GM18951 (cell line): ENCODE results near the gene CAMSAP3.

Experiments
- POLR2A ChIP-seq: IDR thresholded peaks from 4 replicates; pipeline ENCODE4 v1.6.1; 2011; ENCODE audit warnings: mild to moderate bottlenecking; ENCODE audit not compliant: insufficient read length, insufficient read depth; ENCODE audit errors: extremely low read depth
- in situ Hi-C: fragments of 300-500 bp; cut with MboI; formaldehyde crosslinking; loops from one replicate; pipeline ENCODE4 v1.12.0; 2022; ENCODE audit warnings: low sequenced_read_pairs, mixed read lengths, inconsistent platforms; ENCODE audit not compliant: unreplicated experiment

The CAMSAP3 gene

GRCh38 chr19:7611541-7612279 is 16.0 kb downstream of the CAMSAP3 start:
- no peak for TF ChIP-seq POLR2A
- in situ Hi-C loops: no loop called here

- no peak for TF ChIP-seq POLR2A
- in situ Hi-C loops: no loop called here
Measured at GRCh38 chr19:7612282-7613274, 16.9 kb downstream of the CAMSAP3 start.

DNA sequence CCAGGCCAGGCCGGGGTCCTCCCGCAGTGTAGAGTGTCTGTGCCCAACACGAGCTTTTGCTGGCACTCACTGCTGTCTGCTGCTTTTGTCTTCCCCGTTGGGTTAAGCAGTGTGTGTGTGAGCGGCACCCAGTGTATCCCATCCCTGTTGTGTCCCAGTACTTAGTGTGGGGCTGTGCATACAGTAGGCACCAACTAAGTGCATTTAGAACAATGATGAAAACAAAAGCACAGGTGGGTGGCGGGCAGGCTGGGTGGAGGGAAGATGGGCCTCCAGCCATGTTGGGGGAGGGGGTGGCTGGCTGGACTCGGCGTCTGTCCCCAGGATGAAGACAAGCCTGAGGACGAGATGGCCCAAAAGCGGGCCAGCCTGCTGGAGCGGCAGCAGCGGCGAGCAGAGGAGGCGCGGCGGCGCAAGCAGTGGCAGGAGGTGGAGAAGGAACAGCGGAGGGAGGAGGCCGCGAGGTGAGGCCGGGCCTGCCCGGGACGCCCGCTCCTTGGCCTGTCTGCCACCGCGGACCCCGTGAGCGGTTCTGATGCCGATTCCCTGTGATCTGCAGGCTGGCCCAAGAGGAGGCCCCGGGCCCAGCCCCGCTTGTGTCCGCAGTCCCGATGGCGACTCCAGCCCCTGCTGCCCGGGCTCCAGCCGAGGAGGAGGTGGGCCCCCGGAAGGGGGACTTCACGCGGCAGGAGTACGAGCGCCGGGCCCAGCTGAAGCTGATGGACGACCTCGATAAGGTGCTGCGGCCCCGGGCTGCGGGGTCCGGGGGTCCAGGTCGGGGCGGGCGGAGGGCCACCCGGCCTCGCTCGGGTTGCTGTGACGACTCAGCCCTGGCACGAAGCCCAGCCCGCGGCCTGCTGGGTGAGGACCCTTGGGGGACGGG is 19.4 kb downstream of the CAMSAP3 start:
- TF ChIP-seq POLR2A: no peak

DNA sequence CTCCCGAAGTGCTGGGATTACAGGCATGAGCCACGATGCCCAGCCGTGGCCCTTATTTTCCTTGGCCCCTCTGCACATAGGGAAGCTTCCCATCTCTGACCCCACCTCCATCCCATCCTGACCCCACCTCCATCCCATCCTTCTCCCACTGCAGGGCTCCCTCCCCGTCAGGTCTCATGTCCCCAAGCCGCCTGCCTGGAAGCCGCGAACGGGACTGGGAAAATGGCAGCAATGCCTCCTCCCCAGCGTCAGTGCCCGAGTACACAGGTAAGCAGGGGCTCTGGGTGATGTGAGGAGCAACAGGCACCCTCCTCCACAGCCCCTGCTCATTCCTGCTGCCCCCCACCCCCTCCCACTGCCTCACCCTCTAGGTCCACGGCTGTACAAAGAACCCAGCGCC is 21.5 kb downstream of the CAMSAP3 start:
- in situ Hi-C loops: no loop called here
- TF ChIP-seq POLR2A: no peak

More for the DNA sequence above, 19.4 kb downstream of the CAMSAP3 start:
- in situ Hi-C loops: no loop called here

DNA sequence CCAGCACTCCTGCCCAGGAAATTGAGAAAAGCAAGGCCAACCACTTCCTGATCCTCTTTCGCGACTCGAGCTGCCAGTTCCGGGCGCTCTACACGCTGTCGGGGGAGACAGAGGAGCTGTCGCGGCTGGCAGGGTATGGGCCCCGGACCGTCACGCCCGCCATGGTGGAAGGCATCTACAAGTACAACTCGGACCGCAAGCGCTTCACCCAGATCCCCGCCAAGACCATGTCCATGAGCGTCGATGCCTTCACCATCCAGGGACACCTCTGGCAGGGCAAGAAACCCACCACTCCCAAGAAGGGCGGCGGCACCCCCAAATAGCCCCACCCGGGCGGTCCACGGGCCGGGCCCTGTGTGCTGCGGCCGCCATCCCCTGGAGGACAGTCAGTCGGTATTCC is 22.1 kb downstream of the CAMSAP3 start:
- in situ Hi-C loops: no loop called here
- TF ChIP-seq POLR2A: no peak

DNA sequence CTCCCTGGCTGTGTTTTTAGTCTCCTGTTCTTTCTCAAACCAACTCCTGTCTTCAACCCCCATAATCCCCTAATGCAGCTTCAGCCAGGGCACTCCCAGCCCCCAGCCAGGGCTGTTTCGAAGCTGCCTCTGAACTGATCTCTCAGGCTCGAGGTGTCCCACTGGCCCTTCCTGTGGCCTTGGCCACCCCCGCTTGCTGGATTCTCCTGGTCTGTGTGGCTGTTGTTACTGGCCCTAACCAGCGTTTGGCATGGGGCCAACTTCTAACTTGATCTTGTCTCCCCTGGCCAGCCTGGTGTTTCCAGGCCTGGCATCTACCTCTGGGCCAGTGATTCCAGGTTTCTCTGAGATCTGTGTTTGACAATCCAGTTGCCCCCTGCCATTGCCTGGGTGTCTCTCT is 22.7 kb downstream of the CAMSAP3 start:
- in situ Hi-C loops: no loop called here
- no peak for TF ChIP-seq POLR2A

GRCh38 chr19:7618771-7619510 is 23.3 kb downstream of the CAMSAP3 start:
- TF ChIP-seq POLR2A: no peak
- in situ Hi-C loops: no loop called here

GRCh38 chr19:7619671-7620441 is 24.2 kb downstream of the CAMSAP3 start:
- in situ Hi-C loops: no loop called here
- TF ChIP-seq POLR2A: no peak

- no peak for TF ChIP-seq POLR2A
- in situ Hi-C loops: no loop called here
Measured at GRCh38 chr19:7620442-7621412, 25.1 kb downstream of the CAMSAP3 start.

DNA sequence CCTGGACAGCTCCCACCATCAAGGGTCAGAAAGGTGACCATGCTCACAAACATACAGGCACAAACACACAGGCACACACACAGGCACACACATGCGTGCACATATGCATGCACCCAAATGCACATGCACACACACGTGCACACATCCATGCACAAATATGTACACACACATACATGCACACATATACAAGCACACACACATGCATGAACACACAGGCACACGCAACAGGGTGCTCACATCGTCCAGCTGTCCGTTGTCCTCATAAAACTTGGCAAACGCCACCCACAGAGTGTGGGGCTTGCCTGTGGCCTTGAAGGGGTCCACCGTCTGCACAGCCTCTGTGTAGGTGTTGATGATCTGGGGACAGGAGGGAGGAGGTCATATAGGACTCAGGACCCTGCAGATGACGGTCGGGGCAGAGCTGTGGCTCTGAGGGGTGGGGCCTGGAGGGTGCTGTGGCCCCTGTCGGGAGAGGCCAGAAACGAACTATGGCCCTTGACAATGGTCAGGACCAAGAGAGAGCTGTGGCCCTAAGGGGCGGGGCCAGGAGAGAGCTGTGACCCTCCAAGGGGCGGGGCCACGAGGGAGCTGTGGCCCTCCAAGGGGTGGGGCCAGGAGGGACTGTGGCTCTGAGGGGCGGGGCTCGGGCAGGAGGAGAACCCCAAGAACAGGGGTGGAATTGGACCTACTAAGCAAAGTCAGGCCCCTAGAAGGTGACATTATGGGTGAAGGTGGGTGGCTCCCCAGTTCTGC is 27.4 kb downstream of the CAMSAP3 start:
- in situ Hi-C loops: no loop called here

More for the DNA sequence above, 27.4 kb downstream of the CAMSAP3 start:
- TF ChIP-seq POLR2A: no peak
